ENCODE data around the gene CSMD2.

CSMD2 gene

GRCh38 chr1:33659641-33660040 lies 505.4 kb downstream of the CSMD2 start:
- CTCF ChIA-PET: no interaction called here
- Mint-ChIP-seq H3K36me3 (no peaks in the 10 kb centered on the region), H3K9me3 (no peaks in the 10 kb centered on the region), H3K27me3 (no peaks in the 10 kb centered on the region), H3K4me1 (no peaks in the 10 kb centered on the region), H3K4me3 (no peak overlapping the region), H3K27ac (no peak overlapping the region)
- no peak for DNase-seq

DNA sequence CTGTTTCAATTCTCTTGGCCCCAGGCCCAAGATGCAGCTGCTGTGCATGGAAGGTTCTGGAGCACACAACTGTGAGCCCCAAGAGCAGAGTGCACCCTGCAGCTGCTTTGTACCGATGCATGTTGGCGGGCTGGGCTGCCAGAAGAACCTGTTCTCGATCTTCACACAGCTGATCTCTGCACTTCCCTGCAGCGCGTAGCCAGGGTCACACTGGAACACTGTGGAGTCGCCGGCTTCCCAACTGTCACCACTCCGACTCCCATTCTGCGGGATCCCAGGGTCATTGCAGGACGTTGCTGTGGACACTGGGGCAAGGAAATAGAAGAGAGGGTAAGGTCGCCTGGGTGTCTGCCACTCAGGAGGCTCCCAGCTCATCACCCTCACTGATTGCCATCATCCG lies 507.2 kb downstream of the CSMD2 start:
- no peak overlapping the region for H3K4me3 Mint-ChIP-seq
- no peaks in the 10 kb centered on the region for H3K9me3 Mint-ChIP-seq
- no peak for DNase-seq
- CTCF ChIA-PET: no interaction called here
- H3K4me1 Mint-ChIP-seq: no peaks in the 10 kb centered on the region
- H3K27me3 Mint-ChIP-seq: no peaks in the 10 kb centered on the region
- no peak overlapping the region for H3K27ac Mint-ChIP-seq
- H3K36me3 Mint-ChIP-seq: no peaks in the 10 kb centered on the region

- H3K4me1 Mint-ChIP-seq: no peaks in the 10 kb centered on the region
These were observed 508.5 kb downstream of the CSMD2 start for GRCh38 chr1:33656467-33657005.

DNA sequence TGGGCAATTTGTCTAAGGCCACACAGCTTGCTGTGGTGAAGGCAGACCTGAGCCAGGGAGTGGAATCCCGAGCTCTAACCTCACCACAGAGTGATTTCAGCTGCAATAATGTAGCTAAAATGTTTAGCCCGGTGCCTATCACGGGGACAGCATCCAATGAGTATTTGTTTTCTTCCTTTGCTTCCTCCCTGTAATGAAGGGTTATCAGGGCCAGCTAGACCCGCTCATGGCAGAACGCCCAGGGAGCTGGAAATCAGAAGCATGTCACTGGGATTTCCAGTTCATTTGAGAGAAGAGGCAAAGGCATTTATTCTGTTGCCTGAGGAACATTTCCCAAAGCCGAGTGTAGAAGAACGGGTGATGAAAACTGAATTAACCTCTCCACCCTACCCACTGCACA lies 509.5 kb downstream of the CSMD2 start:
- no peak overlapping the region for H3K27ac Mint-ChIP-seq
- H3K27me3 Mint-ChIP-seq: no peaks in the 10 kb centered on the region
- no peak overlapping the region for H3K4me3 Mint-ChIP-seq
- no peaks in the 10 kb centered on the region for H3K36me3 Mint-ChIP-seq
- no peaks in the 10 kb centered on the region for H3K4me1 Mint-ChIP-seq
- CTCF ChIA-PET: interaction anchor here (2.7 kb wide), 1 partner anchor 23 kb away, joined by 7 read pairs; no protein-coding TSS in a partner anchor
- DNase-seq: no peak
- no peaks in the 10 kb centered on the region for H3K9me3 Mint-ChIP-seq

More at GRCh38 chr1:33656467-33657005, 508.5 kb downstream of the CSMD2 start:
- H3K9me3 Mint-ChIP-seq: no peaks in the 10 kb centered on the region
- no peak overlapping the region for H3K27ac Mint-ChIP-seq
- no peaks in the 10 kb centered on the region for H3K36me3 Mint-ChIP-seq
- no peak overlapping the region for H3K4me3 Mint-ChIP-seq
- H3K27me3 Mint-ChIP-seq: no peaks in the 10 kb centered on the region
- no peak for DNase-seq
- CTCF ChIA-PET: interaction anchor here (2.7 kb wide), 1 partner anchor 24 kb away, joined by 7 read pairs; no protein-coding TSS in a partner anchor

DNA sequence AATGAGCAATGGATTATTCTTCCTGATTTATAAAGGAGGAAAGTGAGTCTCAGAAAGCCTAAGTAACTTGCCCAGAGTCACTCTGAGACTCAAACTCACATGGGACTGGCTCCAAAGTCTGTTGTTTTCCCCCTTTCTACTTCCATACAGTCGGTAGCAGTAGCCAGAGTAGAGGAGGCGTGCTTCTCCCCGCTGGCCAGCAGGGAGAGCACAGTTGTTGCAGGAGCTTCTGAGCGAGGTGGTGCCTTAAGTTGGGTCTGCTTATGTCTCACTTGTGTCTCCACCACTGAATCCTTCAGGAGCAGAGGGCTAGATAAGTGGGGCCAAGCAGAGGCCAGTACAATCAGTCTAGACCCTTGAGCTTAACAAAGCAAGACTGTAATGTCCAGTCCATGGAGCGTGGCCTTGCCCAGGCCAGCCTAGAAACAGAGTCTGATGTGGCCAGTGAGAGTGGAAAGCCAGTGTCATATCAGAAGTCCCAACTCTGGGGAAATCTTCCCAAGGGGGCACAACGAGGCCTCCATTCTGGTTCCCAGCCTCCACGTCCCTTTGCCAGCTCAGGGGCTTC lies 510.7 kb downstream of the CSMD2 start:
- H3K27ac Mint-ChIP-seq: no peak overlapping the region
- H3K9me3 Mint-ChIP-seq: no peaks in the 10 kb centered on the region
- no peaks in the 10 kb centered on the region for H3K4me1 Mint-ChIP-seq
- H3K27me3 Mint-ChIP-seq: no peaks in the 10 kb centered on the region
- no peak overlapping the region for H3K4me3 Mint-ChIP-seq
- no peaks in the 10 kb centered on the region for H3K36me3 Mint-ChIP-seq
- CTCF ChIA-PET: interaction anchor here (2.7 kb wide), 1 partner anchor 21 kb away, joined by 7 read pairs; no protein-coding TSS in a partner anchor
- no peak for DNase-seq

DNA sequence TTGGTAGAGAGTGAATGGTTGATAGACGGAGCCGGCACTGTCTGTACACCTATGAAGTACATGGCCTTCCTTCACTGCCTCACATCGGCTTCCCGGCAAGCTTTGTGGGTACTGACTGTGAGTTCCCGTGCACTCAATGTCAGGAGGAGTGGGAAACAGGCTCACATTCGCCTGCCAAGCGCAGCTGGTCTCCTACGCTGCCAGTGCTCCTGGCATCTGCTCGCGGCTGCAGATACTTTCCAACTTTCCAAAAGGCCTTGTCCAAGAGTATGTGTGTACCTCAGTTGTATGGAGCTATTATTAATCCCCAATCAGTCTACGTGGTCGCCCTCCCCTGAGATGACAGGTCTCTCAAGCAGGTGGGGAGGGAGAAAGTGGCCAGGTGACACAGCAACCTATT lies 511.8 kb downstream of the CSMD2 start:
- H3K27me3 Mint-ChIP-seq: no peaks in the 10 kb centered on the region
- CTCF ChIA-PET: no interaction called here
- no peaks in the 10 kb centered on the region for H3K36me3 Mint-ChIP-seq

GRCh38 chr1:33650708-33651107 lies 514.3 kb downstream of the CSMD2 start:
- Mint-ChIP-seq H3K4me3 (no peak overlapping the region), H3K36me3 (no peaks in the 10 kb centered on the region), H3K27ac (no peak overlapping the region), H3K9me3 (no peaks in the 10 kb centered on the region), H3K27me3 (peaks cover 3% of the 10 kb centered on the region), H3K4me1 (no peaks in the 10 kb centered on the region)
- no peak for DNase-seq
- CTCF ChIA-PET: no interaction called here

More for the DNA sequence above, 511.8 kb downstream of the CSMD2 start:
- no peak for DNase-seq
- no peaks in the 10 kb centered on the region for H3K9me3 Mint-ChIP-seq
- H3K27ac Mint-ChIP-seq: no peak overlapping the region
- H3K4me1 Mint-ChIP-seq: no peaks in the 10 kb centered on the region
- H3K4me3 Mint-ChIP-seq: no peak overlapping the region

DNA sequence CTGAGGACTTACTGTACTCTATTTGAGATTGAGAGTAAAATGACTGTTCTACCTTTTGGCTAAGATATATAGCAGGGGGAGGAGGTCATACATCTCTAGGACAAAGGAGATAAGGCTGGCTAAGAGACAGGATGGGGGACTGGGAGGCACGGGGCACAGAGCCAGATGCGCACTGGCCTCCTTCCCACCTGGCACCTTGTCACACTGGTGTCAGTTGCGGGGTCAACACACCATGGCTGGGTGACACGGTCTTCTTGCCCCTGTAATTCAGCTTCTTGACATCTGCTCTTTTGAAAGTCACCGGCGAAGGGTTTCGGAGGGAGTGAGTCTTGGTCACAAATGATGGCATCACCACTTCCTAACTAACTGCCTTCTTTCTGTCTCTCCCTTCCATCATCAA lies 515.3 kb downstream of the CSMD2 start:
- Mint-ChIP-seq H3K27ac (no peak overlapping the region), H3K4me1 (no peaks in the 10 kb centered on the region), H3K36me3 (no peaks in the 10 kb centered on the region), H3K9me3 (no peaks in the 10 kb centered on the region), H3K27me3 (peaks cover 3% of the 10 kb centered on the region), H3K4me3 (no peak overlapping the region)
- CTCF ChIA-PET: no interaction called here
- no peak for DNase-seq

GRCh38 chr1:33643216-33643615 lies 521.8 kb downstream of the CSMD2 start:
- H3K27ac Mint-ChIP-seq: no peak overlapping the region
- CTCF ChIA-PET: interaction anchor here (2.1 kb wide), 1 partner anchor 10 kb away, joined by 8 read pairs; no protein-coding TSS in a partner anchor
- DNase-seq: no peak
- H3K4me3 Mint-ChIP-seq: no peak overlapping the region
- no peaks in the 10 kb centered on the region for H3K4me1 Mint-ChIP-seq
- no peaks in the 10 kb centered on the region for H3K9me3 Mint-ChIP-seq
- no peaks in the 10 kb centered on the region for H3K36me3 Mint-ChIP-seq
- H3K27me3 Mint-ChIP-seq: peaks cover 7% of the 10 kb centered on the region

DNA sequence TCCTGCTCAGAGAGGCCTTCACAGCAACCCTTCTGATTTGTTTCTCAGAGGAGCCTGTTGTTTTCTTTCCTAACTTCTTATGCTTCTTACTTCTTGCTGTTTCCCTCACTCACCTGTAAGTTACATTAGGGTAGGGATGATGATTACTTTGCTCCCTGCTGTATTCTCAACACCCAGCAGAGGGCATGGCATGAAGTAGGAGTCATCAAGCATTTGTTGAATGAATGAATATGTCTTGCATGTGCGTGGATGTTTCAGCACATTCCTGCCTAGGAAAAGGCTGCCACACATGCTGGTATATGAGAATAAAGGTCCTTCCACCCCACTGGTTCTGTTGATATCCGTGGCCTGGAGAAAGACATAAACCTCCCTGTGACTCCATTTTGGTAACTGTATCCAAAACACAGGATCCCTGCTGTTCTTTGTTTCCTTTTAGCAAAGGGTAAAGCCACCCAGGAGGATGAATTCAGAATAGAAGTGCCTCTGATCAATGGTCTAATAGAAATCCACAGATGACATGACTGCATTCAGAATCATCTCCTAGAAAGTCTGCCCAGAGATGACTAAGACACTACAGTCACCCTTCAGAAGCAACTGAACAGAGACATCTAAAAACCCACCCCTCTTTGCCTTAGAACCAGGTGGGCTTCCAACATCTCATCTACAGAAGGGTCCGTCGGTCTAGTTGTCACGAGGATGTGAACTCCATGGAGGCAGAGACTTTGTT lies 523.8 kb downstream of the CSMD2 start:
- Mint-ChIP-seq H3K4me1 (no peaks in the 10 kb centered on the region), H3K9me3 (no peaks in the 10 kb centered on the region), H3K27me3 (peaks cover 7% of the 10 kb centered on the region), H3K27ac (no peak overlapping the region), H3K4me3 (no peak overlapping the region), H3K36me3 (no peaks in the 10 kb centered on the region)
- no peak for DNase-seq
- CTCF ChIA-PET: interaction anchor here (2.1 kb wide), 1 partner anchor 8 kb away, joined by 8 read pairs; no protein-coding TSS in a partner anchor

DNA sequence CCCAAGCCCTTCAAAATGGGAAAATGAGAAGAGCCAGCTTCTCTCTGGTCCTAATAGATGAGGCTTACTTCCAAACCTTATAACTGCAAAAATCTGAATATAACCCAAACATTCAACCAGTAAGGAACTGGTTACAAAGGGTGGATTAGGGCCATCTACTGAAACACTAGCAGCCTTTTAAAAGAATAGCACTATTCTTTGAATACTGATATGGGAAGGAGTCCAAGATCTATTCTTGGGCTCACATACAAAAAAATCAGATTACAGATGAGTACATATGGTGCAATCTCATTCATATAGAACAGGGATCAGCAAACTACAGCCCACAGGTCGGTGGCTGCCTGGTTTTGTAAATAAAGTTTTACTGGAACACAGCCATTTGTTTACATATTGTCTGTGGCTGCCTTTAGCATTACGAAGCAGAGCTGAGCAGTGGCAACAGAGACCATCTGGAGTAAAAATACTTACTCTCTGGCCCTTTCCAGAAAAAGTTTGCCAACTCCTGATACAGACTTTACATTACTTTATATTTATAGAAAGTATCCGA lies 524.8 kb downstream of the CSMD2 start:
- Mint-ChIP-seq H3K36me3 (no peaks in the 10 kb centered on the region), H3K4me3 (no peak overlapping the region), H3K4me1 (no peaks in the 10 kb centered on the region), H3K9me3 (no peaks in the 10 kb centered on the region), H3K27ac (no peak overlapping the region), H3K27me3 (peaks cover 9% of the 10 kb centered on the region)
- CTCF ChIA-PET: no interaction called here
- DNase-seq: no peak

- Mint-ChIP-seq H3K4me3 (no peak overlapping the region), H3K36me3 (no peaks in the 10 kb centered on the region), H3K27ac (no peak overlapping the region), H3K27me3 (peaks cover 25% of the 10 kb centered on the region), H3K9me3 (no peaks in the 10 kb centered on the region), H3K4me1 (no peaks in the 10 kb centered on the region)
- DNase-seq: no peak
- CTCF ChIA-PET: no interaction called here
These were observed 527.1 kb downstream of the CSMD2 start for GRCh38 chr1:33637846-33638440.

- no peak overlapping the region for H3K27ac Mint-ChIP-seq
- H3K27me3 Mint-ChIP-seq: peaks cover 26% of the 10 kb centered on the region
- no peak overlapping the region for H3K4me3 Mint-ChIP-seq
- no peaks in the 10 kb centered on the region for H3K9me3 Mint-ChIP-seq
- no peaks in the 10 kb centered on the region for H3K36me3 Mint-ChIP-seq
- H3K4me1 Mint-ChIP-seq: no peaks in the 10 kb centered on the region
- DNase-seq: no peak
- CTCF ChIA-PET: no interaction called here
These were observed 528.8 kb downstream of the CSMD2 start for GRCh38 chr1:33636209-33636608.

GRCh38 chr1:33635336-33636012 lies 529.6 kb downstream of the CSMD2 start:
- CTCF ChIA-PET: no interaction called here
- no peak overlapping the region for H3K4me3 Mint-ChIP-seq
- no peaks in the 10 kb centered on the region for H3K36me3 Mint-ChIP-seq
- H3K4me1 Mint-ChIP-seq: no peaks in the 10 kb centered on the region
- DNase-seq: no peak
- peaks cover 22% of the 10 kb centered on the region for H3K27me3 Mint-ChIP-seq
- no peaks in the 10 kb centered on the region for H3K9me3 Mint-ChIP-seq
- H3K27ac Mint-ChIP-seq: no peak overlapping the region
